Measurements from ENCODE around the gene KDM4C.
"Not testable (repeated sequence)": the region's sequence is repeated elsewhere in the genome, so short reads cannot be mapped to it uniquely, and the experiment has no call there.

DNA sequence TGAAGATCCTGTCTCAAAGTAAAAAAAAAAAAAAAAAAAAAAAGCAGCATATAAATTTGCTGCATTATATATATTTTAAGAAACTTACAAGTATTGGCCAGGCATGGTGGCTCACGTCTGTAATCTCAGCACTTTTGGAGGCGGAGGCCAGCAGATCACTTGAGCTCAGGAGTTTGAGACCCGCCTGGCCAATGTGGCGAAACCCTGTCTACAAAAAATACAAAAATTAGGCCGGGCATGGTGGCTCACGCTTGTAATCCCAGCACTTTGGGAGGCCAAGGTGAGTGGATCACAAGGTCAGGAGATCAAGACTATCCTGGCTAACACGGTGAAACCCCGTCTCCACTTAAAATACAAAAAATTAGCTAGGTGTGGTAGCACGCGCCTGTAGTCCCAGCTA lies 2.9 kb upstream of the KDM4C start:
- TF ChIP-seq, protein P1, sequence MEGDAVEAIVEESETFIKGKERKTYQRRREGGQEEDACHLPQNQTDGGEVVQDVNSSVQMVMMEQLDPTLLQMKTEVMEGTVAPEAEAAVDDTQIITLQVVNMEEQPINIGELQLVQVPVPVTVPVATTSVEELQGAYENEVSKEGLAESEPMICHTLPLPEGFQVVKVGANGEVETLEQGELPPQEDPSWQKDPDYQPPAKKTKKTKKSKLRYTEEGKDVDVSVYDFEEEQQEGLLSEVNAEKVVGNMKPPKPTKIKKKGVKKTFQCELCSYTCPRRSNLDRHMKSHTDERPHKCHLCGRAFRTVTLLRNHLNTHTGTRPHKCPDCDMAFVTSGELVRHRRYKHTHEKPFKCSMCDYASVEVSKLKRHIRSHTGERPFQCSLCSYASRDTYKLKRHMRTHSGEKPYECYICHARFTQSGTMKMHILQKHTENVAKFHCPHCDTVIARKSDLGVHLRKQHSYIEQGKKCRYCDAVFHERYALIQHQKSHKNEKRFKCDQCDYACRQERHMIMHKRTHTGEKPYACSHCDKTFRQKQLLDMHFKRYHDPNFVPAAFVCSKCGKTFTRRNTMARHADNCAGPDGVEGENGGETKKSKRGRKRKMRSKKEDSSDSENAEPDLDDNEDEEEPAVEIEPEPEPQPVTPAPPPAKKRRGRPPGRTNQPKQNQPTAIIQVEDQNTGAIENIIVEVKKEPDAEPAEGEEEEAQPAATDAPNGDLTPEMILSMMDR (conservative IDR thresholded peaks at IDR 0.05; ENCODE audit: low read depth, low read length), result not testable (repeated sequence)
- TF ChIP-seq EZH2 (IDR thresholded peaks at IDR 0.05; ENCODE audit: borderline replicate concordance, low read depth, low read length, poor library complexity, severe bottlenecking), result not testable (repeated sequence)
